GM23248 (cell line): Measurements from ENCODE around the gene SCFD1. TPM values are rescaled to one million over a fixed set of nuclear protein-coding genes. Genes with fewer than 3 reads are reported as not detected.

Experiments
- DNase-seq: peaks from one replicate; pipeline ENCODE4 v3.0.0-alpha.2; 2015
- H2AFZ ChIP-seq: fragments of 200-600 bp; sonication (generic); 2 replicates; pipeline ENCODE4 v1.6.1; 2016; ENCODE audit warnings: antibody characterized with exemption
- H3F3A ChIP-seq: fragments of 200-600 bp; sonication (generic); 2 replicates; pipeline ENCODE4 v1.6.1; 2016; ENCODE audit warnings: mild to moderate bottlenecking, antibody characterized with exemption, mixed run types; ENCODE audit not compliant: insufficient read depth
- H3K27ac ChIP-seq: fragments of 200-600 bp; sonication (generic); 2 replicates; pipeline ENCODE4 v1.5.1; 2016; ENCODE audit warnings: mild to moderate bottlenecking
- H3K27me3 ChIP-seq: fragments of 200-600 bp; sonication (generic); replicated peaks from 2 replicates; pipeline ENCODE4 v1.6.1; 2016; ENCODE audit warnings: mild to moderate bottlenecking; ENCODE audit not compliant: insufficient read depth
- H3K36me3 ChIP-seq: fragments of 200-600 bp; sonication (generic); 2 replicates; pipeline ENCODE4 v1.6.1; 2016; ENCODE audit warnings: low read depth, mild to moderate bottlenecking
- H3K4me1 ChIP-seq: fragments of 200-600 bp; sonication (generic); 2 replicates; pipeline ENCODE4 v1.6.1; 2016; ENCODE audit warnings: mild to moderate bottlenecking; ENCODE audit not compliant: insufficient read depth
- H3K4me2 ChIP-seq: fragments of 200-600 bp; sonication (generic); one replicate; pipeline ENCODE4 v1.6.1; 2016; ENCODE audit warnings: mild to moderate bottlenecking; ENCODE audit not compliant: unreplicated experiment
- H3K4me3 ChIP-seq: fragments of 200-600 bp; sonication (generic); 2 replicates; pipeline ENCODE4 v1.5.1; 2016; ENCODE audit warnings: mild to moderate bottlenecking
- H3K79me2 ChIP-seq: fragments of 200-600 bp; sonication (generic); 2 replicates; pipeline ENCODE4 v1.6.1; 2016; ENCODE audit warnings: mild to moderate bottlenecking; ENCODE audit not compliant: insufficient read depth
- H3K9ac ChIP-seq: fragments of 200-600 bp; sonication (generic); 2 replicates; pipeline ENCODE4 v1.6.1; 2016; ENCODE audit warnings: mild to moderate bottlenecking
- H3K9me2 ChIP-seq: fragments of 200-600 bp; sonication (generic); 2 replicates; pipeline ENCODE4 v1.6.1; 2016; ENCODE audit warnings: mixed run types, mild to moderate bottlenecking, moderate library complexity; ENCODE audit not compliant: insufficient read depth
- H3K9me3 ChIP-seq: fragments of 200-600 bp; sonication (generic); one replicate; pipeline ENCODE4 v1.6.1; 2017; ENCODE audit warnings: low read depth
- H4K20me1 ChIP-seq: fragments of 200-600 bp; sonication (generic); 2 replicates; pipeline ENCODE4 v1.6.0; 2016; ENCODE audit not compliant: insufficient read depth
- EZH2 ChIP-seq: fragments of 200-600 bp; sonication (generic); IDR thresholded peaks from 2 replicates; pipeline ENCODE4 v1.6.1; 2018; ENCODE audit warnings: antibody characterized with exemption, mild to moderate bottlenecking; ENCODE audit not compliant: insufficient read depth, poor library complexity, severe bottlenecking
- EZH2phosphoT487 ChIP-seq: fragments of 200-600 bp; sonication (generic); IDR thresholded peaks from 2 replicates; pipeline ENCODE4 v1.6.1; 2018; ENCODE audit warnings: antibody characterized with exemption, moderate library complexity, mild to moderate bottlenecking, low read depth; ENCODE audit not compliant: insufficient read depth
- WGBS, 2 experiments: methylation state at CpG; one replicate each; pipeline ENCODE4 v1.1.6; 2015 to 2017; ENCODE audit warnings: low lambda C conversion rate in 2 of 2, low coverage in 1 of 2; ENCODE audit errors: missing lambda C conversion rate in 2 of 2; 5-methylcytosine and 5-hydroxymethylcytosine counted together
- in situ Hi-C: fragments of 300-500 bp; cut with MboI; formaldehyde crosslinking; loops from 2 replicates; pipeline ENCODE4 v1.15.0; 2020
- polyA plus RNA-seq: library from polyadenylated mRNA; unstranded; fragments of >200 nt; fragmentation: Nextera tagmentation; extraction: Ambion mirVana; gene quantifications from 2 replicates; pipeline ENCODE4 v1.2.1, GENCODE V29; 2016
- total RNA-seq: library from RNA; depleted of rRNA; stranded (reverse); fragments of >200 nt; shearing (Covaris generic); gene quantifications from 2 replicates; pipeline ENCODE4 v1.2.3, GENCODE V29; 2014

SCFD1 gene
- total and polyA plus RNA-seq, 2 experiments from 2014 or later = 92.3 to 117 TPM

DNA sequence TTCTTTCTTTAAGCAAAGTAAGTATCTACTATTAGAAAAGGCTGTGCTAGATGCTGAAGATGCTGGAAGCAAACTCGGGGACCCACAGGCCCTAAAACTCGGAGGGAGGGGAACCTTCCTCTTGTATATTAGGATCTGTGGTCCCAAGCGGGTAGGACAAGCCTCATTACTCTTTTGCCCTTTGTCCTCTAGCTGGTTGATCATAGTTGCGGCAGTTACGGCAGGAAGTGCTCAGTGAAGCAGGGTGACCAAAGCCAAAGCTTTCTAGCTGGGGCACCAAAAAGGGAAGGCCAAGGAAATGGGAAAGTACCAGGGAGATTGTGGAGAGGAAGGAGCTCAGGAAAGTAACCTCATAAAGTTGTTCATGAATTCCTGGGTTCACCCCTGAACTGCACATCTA lies 76.3 kb downstream of the SCFD1 start:
- H3K4me1 ChIP-seq = no peaks in the 10 kb centered on the region
- in situ Hi-C loops = no loop called here
- WGBS, 2 experiments = 91 to 94% methylated on average over 5 of the region's 5 CpGs
- no peak overlapping the region for H3K9ac ChIP-seq
- peaks cover 65% of the 10 kb centered on the region for H3K36me3 ChIP-seq
- no peak overlapping the region for H3K4me3 ChIP-seq
- no peaks in the 10 kb centered on the region for H3K27me3 ChIP-seq
- H3F3A ChIP-seq = no peaks in the 10 kb centered on the region
- no peaks in the 10 kb centered on the region for H3K9me2 ChIP-seq
- no peak for TF ChIP-seq EZH2phosphoT487
- TF ChIP-seq EZH2 = no peak
- no peak overlapping the region for H3K4me2 ChIP-seq
- H4K20me1 ChIP-seq = no peaks in the 10 kb centered on the region
- H3K9me3 ChIP-seq = no peaks in the 10 kb centered on the region
- no peak for DNase-seq
- peaks cover 3% of the 10 kb centered on the region; the same call in 1 of the 2 replicates for H3K79me2 ChIP-seq
- no peak overlapping the region for H2AFZ ChIP-seq
- H3K27ac ChIP-seq = no peak overlapping the region

DNA sequence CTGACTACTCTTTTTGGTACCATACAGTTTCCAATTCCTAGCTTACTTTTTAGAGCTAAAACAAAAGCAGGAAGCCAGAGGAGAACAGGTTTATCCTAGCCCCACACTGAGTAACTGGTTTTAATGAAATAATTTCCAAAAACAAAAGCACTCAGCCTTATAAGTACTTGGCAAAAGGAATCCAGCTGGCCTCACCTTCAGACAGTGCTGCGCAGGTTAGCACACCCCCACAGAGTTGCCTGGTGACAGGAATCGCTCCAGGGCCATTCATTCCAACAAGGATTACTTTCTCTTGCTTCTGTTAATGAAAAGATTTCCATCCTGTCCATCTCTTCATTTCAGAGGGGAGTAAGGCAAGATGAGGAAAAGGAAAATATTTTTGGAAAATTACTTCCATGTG lies 84.6 kb downstream of the SCFD1 start:
- no peak overlapping the region for H2AFZ ChIP-seq
- H3K36me3 ChIP-seq = peaks cover 49% of the 10 kb centered on the region; the same call in 1 of the 2 replicates
- H3F3A ChIP-seq = peaks cover 11% of the 10 kb centered on the region; the same call in 1 of the 2 replicates
- no peaks in the 10 kb centered on the region for H3K79me2 ChIP-seq
- H3K9me2 ChIP-seq = no peaks in the 10 kb centered on the region
- H4K20me1 ChIP-seq = no peaks in the 10 kb centered on the region
- in situ Hi-C loops = no loop called here
- TF ChIP-seq EZH2 = no peak
- no peak for TF ChIP-seq EZH2phosphoT487
- no peak for DNase-seq
- H3K27me3 ChIP-seq = no peaks in the 10 kb centered on the region
- 67 to 68% methylated on average over 2 of the region's 2 CpGs for WGBS, 2 experiments
- H3K9me3 ChIP-seq = no peaks in the 10 kb centered on the region
- no peak overlapping the region for H3K4me3 ChIP-seq
- H3K27ac ChIP-seq = no peak overlapping the region
- H3K4me2 ChIP-seq = no peak overlapping the region
- peaks cover 17% of the 10 kb centered on the region for H3K4me1 ChIP-seq
- H3K9ac ChIP-seq = no peak overlapping the region

- Histone ChIP-seq H3K4me3 (no peak overlapping the region), H3K27ac (no peak overlapping the region), H3K9me2 (no peaks in the 10 kb centered on the region), H3K9me3 (no peaks in the 10 kb centered on the region), H3K36me3 (peaks cover 45% of the 10 kb centered on the region), H3F3A (peaks cover 11% of the 10 kb centered on the region; the same call in 1 of the 2 replicates), H3K4me2 (no peak overlapping the region), H3K4me1 (peaks cover 17% of the 10 kb centered on the region), H2AFZ (no peak overlapping the region), H3K79me2 (no peaks in the 10 kb centered on the region; the same call in 1 of the 2 replicates), H3K27me3 (no peaks in the 10 kb centered on the region), H3K9ac (no peak overlapping the region), H4K20me1 (no peaks in the 10 kb centered on the region)
- in situ Hi-C loops = no loop called here
- WGBS, 2 experiments = 94 to 95% methylated on average over 2 of the region's 2 CpGs
- DNase-seq = no peak
- TF ChIP-seq EZH2 (no peak), EZH2phosphoT487 (no peak)
Observed at GRCh38 chr14:30708157-30708556, 86.0 kb downstream of the SCFD1 start.

- H3K79me2 ChIP-seq = no peaks in the 10 kb centered on the region; the same call in 1 of the 2 replicates
Observed at GRCh38 chr14:30709201-30709600, 87.1 kb downstream of the SCFD1 start.

GRCh38 chr14:30710876-30711275 lies 88.8 kb downstream of the SCFD1 start:
- H3K36me3 ChIP-seq = peaks cover 41% of the 10 kb centered on the region
- no peaks in the 10 kb centered on the region for H3K9me2 ChIP-seq
- H3K9ac ChIP-seq = no peak overlapping the region
- no peaks in the 10 kb centered on the region for H4K20me1 ChIP-seq
- no peaks in the 10 kb centered on the region; the same call in 1 of the 2 replicates for H3K79me2 ChIP-seq
- peak overlapping the region; percentile 39 for H3K27ac ChIP-seq
- peak; percentile 64 for DNase-seq
- no peak overlapping the region for H3K4me3 ChIP-seq
- H3K27me3 ChIP-seq = no peaks in the 10 kb centered on the region
- TF ChIP-seq EZH2 (no peak), EZH2phosphoT487 (no peak)
- in situ Hi-C loops = no loop called here
- peaks cover 17% of the 10 kb centered on the region for H3K4me1 ChIP-seq
- no peak overlapping the region for H2AFZ ChIP-seq
- H3K4me2 ChIP-seq = peak overlapping the region; percentile 36
- peaks cover 11% of the 10 kb centered on the region; the same call in 1 of the 2 replicates for H3F3A ChIP-seq
- no peaks in the 10 kb centered on the region for H3K9me3 ChIP-seq

More at GRCh38 chr14:30709201-30709600, 87.1 kb downstream of the SCFD1 start:
- no peaks in the 10 kb centered on the region for H4K20me1 ChIP-seq
- no peak overlapping the region for H3K9ac ChIP-seq
- no peaks in the 10 kb centered on the region for H3K9me3 ChIP-seq
- H3K4me3 ChIP-seq = no peak overlapping the region
- H3K27ac ChIP-seq = no peak overlapping the region
- TF ChIP-seq EZH2 = no peak
- no peak for TF ChIP-seq EZH2phosphoT487
- H3K4me1 ChIP-seq = peaks cover 17% of the 10 kb centered on the region
- H3F3A ChIP-seq = peaks cover 11% of the 10 kb centered on the region; the same call in 1 of the 2 replicates
- 100% methylated on average over 2 to 3 of the region's 3 CpGs for WGBS, 2 experiments
- H3K36me3 ChIP-seq = peaks cover 45% of the 10 kb centered on the region
- no peaks in the 10 kb centered on the region for H3K27me3 ChIP-seq
- no peaks in the 10 kb centered on the region for H3K9me2 ChIP-seq
- in situ Hi-C loops = no loop called here
- no peak overlapping the region for H2AFZ ChIP-seq
- H3K4me2 ChIP-seq = no peak overlapping the region
- DNase-seq = no peak
